ENCODE results near the gene ANKRD22.
"Not testable (repeated sequence)": the region's sequence is repeated elsewhere in the genome, so short reads cannot be mapped to it uniquely, and the experiment has no call there.

ANKRD22 gene

GRCh38 chr10:88851706-88852105 is at the start of gene ANKRD22:
TSS of gene ANKRD22 (minus strand) at chr10:88851844. CDS start at chr10:88851607, 237 bp downstream.
- no peak for DNase-seq

GRCh38 chr10:88899886-88900285 is 48.2 kb upstream of the ANKRD22 start:
- no peak for DNase-seq

GRCh38 chr10:88898727-88899126 is 47.1 kb upstream of the ANKRD22 start:
- no peak for DNase-seq

GRCh38 chr10:88896994-88897853 is 45.6 kb upstream of the ANKRD22 start:
- DNase-seq: peak; percentile 23 to 40

- DNase-seq: no peak
Measured at GRCh38 chr10:88896372-88896993, 44.8 kb upstream of the ANKRD22 start.

GRCh38 chr10:88895250-88895649 is 43.6 kb upstream of the ANKRD22 start:
- DNase-seq: no peak

GRCh38 chr10:88893611-88894010 is 42.0 kb upstream of the ANKRD22 start:
- no peak for DNase-seq

- DNase-seq: no peak
Measured at GRCh38 chr10:88892222-88892967, 40.8 kb upstream of the ANKRD22 start.

- DNase-seq: no peak
Measured at GRCh38 chr10:88890681-88891381, 39.2 kb upstream of the ANKRD22 start.

GRCh38 chr10:88889559-88890337 is 38.1 kb upstream of the ANKRD22 start:
- DNase-seq: no peak

GRCh38 chr10:88888810-88889445 is 37.3 kb upstream of the ANKRD22 start:
- DNase-seq: no peak

- DNase-seq: no peak
Measured at GRCh38 chr10:88886557-88886956, 34.9 kb upstream of the ANKRD22 start.

GRCh38 chr10:88883448-88883809 is 31.8 kb upstream of the ANKRD22 start:
- DNase-seq: no peak

- not testable (repeated sequence) for DNase-seq
Measured at GRCh38 chr10:88882646-88883447, 31.2 kb upstream of the ANKRD22 start.

- DNase-seq: no peak
Measured at GRCh38 chr10:88881922-88882645, 30.4 kb upstream of the ANKRD22 start.

GRCh38 chr10:88881320-88881719 is 29.7 kb upstream of the ANKRD22 start:
- DNase-seq: no peak

GRCh38 chr10:88880282-88881076 is 28.8 kb upstream of the ANKRD22 start:
- DNase-seq: peak; percentile 56 to 63

GRCh38 chr10:88879534-88880281 is 28.1 kb upstream of the ANKRD22 start, which contains the start of gene STAMBPL1:
TSS of gene STAMBPL1 (plus strand) at chr10:88880245. CDS start at chr10:88901709, 21,464 bp downstream.
- DNase-seq: peak; percentile 73 to 74
